B cell (primary cell): ENCODE results near the gene PTPRN2.

Experiments
- CTCF ChIP-seq: fragments of 200-600 bp; IDR thresholded peaks from one replicate; pipeline ENCODE4 v1.8.0; 2022; ENCODE audit warnings: antibody characterized with exemption, mild to moderate bottlenecking
- EZH2 ChIP-seq: IDR thresholded peaks from 2 replicates; pipeline ENCODE4 v1.6.1; 2012; ENCODE audit warnings: borderline replicate concordance, low read depth, mild to moderate bottlenecking, moderate library complexity, low read length; ENCODE audit not compliant: insufficient read depth, poor library complexity, severe bottlenecking

GRCh38 chr7:157717211-157718174 lies 870.1 kb downstream of the PTPRN2 start:
- no peak for TF ChIP-seq CTCF
- TF ChIP-seq EZH2: no peak
